GM19023 (cell line): ENCODE results near the gene P3H3.

Source experiments
- ATAC-seq: cut with Tn5 transposase; IDR thresholded peaks from one replicate; pipeline ENCODE4 v1.9.1; 2021; ENCODE audit warnings: mild to moderate bottlenecking, moderate library complexity; ENCODE audit not compliant: unreplicated experiment

Gene P3H3

GRCh38 chr12:6799147-6799546 lies 29.1 kb upstream of the P3H3 start:
- no peak for ATAC-seq

GRCh38 chr12:6807170-6807569 lies 21.0 kb upstream of the P3H3 start:
- ATAC-seq, result no peak

DNA sequence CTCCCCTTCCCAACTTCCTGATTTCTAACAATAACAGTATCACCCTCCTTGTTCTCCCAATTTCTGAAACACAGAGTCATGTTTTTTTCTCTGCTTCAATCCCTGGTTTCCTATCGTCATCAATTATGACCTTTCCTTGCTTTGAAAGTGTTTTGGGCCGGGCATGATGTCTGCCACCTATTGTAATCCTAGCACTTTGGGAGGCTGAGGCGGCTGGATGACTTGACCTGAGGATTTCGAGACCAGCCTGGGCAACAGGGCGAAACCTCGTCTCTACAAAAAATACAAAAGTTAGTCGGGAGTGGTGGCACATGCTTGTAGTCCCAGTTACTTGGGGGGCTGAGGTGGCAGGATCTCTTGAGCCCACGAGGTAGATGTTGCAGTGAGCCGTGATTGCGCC lies 19.2 kb upstream of the P3H3 start:
- no peak for ATAC-seq

DNA sequence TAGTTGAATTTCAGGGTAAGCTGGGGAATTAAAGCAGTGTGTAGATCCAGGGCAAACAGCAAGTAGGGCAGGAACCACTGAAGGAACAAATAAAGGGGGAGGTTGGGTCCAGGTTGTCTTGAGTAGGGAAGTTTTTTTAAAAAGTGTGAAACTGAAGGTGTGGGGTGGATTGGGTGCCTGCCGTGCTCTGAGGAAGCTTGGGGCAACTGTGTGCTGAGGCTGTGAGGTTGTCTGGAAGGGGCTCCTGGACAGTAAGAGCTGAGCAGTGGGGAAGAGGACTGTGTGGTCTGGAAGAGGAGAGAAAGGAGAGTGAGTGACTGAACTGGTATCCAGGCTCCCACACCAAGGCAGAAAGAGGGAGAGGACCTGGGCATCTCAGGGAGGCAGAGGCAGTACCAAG lies 17.4 kb upstream of the P3H3 start:
- no peak for ATAC-seq

GRCh38 chr12:6813363-6813762 lies 14.8 kb upstream of the P3H3 start:
- no peak for ATAC-seq

GRCh38 chr12:6816598-6816997 lies 11.6 kb upstream of the P3H3 start:
- no peak for ATAC-seq

- ATAC-seq, result no peak
Measured at GRCh38 chr12:6817098-6817497, 11.1 kb upstream of the P3H3 start.

DNA sequence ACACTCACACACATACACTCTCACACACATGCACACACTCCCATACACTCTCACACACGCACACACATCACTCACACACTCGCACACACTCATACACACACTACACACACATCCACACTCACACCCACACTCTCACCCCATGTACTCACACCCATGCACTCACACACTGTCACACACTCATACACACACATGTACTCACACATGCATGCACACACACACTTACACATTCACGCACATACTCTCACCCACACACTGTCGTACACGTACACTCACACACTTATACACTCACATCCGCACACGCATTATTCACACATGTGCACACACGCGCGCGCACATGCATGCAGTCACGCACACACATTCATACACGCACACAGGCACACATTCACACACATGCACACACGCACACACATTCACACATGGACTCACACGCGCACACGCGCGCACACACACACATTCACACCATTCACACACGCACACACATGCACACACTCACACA lies 10.5 kb upstream of the P3H3 start:
- no peak for ATAC-seq

GRCh38 chr12:6818222-6818621 lies 10.0 kb upstream of the P3H3 start:
- no peak for ATAC-seq

GRCh38 chr12:6818645-6819044 lies 9.6 kb upstream of the P3H3 start:
- ATAC-seq, result no peak

DNA sequence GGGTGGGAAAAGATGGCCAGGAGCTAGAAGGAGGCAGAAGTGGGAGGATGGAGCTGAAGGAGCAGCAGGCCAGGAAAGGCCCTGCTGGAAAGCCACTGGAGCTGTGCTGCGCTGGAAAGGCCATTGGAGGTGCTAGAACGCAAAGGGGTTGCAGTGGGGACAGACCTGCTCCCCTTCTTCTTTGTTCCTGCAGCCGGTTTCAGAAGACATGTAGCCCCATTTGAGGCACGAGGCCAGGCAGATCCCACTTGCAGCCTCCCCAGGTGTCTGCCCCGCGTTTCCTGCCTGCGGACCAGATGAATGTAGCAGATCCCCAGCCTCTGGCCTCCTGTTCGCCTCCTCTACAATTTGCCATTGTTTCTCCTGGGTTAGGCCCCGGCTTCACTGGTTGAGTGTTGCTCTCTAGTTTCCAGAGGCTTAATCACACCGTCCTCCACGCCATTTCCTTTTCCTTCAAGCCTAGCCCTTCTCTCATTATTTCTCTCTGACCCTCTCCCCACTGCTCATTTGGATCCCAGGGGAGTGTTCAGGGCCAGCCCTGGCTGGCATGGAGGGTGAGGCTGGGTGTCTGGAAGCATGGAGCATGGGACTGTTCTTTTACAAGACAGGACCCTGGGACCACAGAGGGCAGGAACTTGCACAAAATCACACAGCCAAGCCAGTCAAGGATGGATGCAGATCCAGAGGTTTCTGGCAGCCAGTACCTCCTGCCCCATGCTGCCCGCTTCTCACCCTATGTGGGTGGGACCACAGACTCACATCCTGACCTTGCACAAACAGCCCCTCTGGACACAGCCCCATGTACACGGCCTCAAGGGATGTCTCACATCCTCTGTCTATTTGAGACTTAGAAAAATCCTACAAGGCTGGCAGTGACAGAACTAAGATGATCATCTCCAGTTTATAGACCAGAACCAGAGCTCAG lies 8.8 kb upstream of the P3H3 start:
- no peak for ATAC-seq

GRCh38 chr12:6820166-6820565 lies 8.0 kb upstream of the P3H3 start:
- ATAC-seq, result no peak

DNA sequence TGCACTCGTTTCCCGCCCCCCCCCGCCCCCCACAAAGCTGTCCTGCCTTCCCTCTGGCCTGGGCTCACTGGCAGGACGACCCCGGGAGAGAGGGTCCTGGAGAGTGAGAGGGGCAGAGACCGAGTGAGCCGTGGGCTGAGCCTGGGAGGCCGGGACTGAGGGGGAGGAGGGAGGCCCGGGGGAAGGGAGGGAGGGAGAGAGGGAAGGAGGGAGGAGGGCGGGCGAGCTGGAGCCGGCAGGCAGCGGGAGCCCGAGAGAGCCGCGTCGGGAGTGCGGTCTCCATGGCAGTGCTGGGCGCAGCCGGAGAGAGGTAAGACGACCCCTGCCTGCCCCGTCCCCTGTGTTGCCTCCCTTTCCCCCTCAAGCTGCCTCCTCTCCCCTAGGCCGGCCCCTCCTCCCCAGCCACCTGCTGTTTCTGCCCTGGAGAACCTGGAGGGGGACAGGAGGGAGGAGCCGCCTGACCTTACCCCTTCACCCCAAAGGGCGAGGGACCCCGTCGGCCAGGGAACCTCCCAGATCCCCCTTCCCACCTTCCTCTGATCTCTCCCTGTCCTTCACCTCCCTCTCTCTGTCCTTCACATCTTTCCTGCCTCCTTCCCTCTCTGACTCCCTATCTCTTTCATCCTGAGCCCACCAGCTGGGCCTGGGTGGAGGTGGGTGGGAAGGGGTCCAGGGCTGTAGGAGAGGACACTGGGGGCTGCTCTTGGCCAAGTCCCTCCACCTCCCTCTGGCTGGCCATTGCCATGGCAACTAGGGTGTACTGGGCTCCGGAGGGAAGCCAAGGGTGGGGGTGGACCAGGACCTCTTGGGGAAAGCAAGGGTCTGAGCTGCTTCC lies 6.4 kb upstream of the P3H3 start, which contains the start of gene GPR162:
Gene GPR162 (plus strand): TSS at position 231 of the 835 bp plus-strand sequence. CDS start 2,078 bp downstream, outside the sequence.
- ATAC-seq, result no peak

DNA sequence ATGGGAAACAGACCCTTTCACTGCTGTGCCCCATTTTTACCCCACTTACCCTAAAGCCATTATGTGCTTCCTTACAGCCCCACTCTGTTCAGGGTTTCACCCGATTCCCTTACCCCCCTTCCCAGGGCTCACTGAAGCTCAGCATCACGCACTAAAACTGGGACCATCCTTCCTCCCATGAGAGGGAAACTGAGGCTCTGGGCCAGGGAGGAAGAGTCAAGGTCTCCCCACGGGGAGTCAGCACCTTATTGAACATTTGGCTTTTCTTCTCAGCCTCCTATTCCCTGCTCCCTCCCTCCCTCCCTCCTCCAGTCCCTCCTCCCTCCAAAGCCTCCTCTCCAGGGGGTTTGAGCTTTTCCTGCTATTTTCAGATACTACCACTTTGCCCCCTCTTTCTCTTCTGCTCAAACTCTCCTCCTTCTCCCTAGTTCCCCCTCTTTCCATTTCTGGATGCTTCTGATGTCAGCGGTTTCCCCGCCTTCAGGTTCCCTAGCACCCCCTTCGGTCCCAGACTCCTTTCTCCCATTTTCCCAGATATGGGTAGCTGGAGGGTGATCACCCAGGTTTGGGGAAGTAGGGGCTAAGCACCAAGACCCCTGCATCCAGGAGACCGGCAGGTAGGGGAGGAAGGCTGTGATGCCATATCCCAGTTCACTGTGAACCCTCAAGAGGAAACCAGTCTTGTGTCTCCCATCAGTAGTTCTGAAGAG lies 5.6 kb upstream of the P3H3 start:
- ATAC-seq, result no peak

DNA sequence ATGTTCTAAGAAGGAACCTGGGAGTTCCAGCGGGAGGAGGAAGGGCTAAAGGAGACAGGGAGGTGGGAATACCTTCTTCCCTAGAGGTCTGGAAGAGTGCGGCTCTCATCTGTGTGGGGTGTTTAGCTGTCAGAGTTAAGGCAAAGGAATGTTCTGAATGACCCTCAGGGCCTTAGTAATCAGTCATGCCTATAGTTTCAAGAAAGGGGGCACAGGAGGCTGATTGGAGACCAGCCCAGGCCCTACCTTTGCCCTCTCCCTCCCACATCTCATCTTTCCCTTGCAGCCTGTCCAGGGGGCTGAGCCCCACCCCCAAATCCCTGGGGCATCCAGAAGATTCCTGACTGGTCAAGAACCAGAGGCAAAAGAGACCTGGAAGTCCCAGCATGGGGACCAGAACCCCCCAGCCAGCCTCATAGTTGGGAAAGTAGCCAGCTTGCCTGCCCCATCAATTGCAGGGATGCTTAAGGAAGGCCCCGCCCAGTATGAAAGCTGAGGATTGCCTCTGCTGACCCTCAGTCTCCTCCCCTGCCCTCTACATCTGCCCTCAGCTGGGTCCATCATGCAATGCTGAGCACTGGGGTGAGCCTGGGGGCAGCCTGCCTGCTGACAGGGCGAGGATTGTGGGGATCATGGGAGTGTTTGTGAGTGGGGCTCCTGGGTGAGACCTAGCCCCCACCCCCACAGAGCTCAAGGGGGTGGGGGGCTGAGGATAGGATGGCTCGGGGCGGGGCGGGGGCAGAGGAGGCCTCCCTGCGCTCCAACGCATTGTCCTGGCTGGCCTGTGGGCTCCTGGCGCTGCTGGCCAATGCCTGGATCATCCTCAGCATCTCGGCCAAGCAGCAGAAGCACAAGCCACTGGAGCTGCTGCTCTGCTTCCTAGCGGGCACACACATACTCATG lies 4.8 kb upstream of the P3H3 start:
- ATAC-seq, result no peak

GRCh38 chr12:6824085-6824775 lies 4.0 kb upstream of the P3H3 start:
- no peak for ATAC-seq

GRCh38 chr12:6824901-6825381 lies 3.3 kb upstream of the P3H3 start:
- ATAC-seq, result no peak

DNA sequence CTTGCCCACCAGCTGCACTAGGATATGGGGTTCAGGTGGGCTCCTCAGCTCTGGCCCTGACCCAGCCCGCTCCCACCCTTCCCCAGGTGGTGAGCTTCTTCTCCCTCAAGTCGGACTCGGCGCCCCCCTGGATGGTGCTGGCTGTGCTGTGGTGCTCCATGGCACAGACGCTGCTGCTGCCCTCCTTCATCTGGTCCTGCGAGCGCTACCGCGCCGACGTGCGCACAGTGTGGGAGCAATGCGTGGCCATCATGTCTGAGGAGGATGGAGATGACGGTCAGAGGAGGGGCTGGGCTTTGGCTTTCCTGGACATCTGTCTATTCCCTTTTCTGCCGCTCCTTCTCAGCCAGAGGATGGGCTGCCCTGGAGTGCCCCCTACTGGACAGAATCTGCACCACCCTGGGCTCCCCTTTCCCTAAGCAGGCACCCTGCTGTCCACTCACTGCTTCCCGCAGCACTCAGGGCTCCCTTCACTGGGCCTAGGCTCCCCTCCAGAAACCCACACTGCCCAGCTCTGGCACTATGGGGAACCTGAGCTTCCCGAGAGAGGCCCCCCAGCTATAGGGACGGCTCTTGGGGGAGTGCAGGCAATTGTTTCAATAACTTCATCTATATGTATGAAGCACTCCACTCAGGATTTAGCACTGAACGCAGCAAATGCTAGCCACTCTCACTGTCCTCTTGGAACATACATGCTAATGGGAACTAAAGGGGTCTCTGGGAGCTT lies 2.6 kb upstream of the P3H3 start:
- no peak for ATAC-seq
